IMR-90 (cell line): ENCODE results near the gene RASGEF1C. TPM values are rescaled to one million over a fixed set of nuclear protein-coding genes. Genes with fewer than 3 reads are reported as not detected.

ENCODE experiments used
- ATAC-seq: fragments of 200-7000 bp; cut with Tn5 transposase; 2 replicates; pipeline ENCODE4 v1.9.1; 2020; ENCODE audit warnings: low read depth, mild to moderate bottlenecking, moderate library complexity
- BruUV-seq: library from RNA; stranded (reverse); fragments of 400-500 nt; replicated peaks from 2 replicates; lab custom pipeline; 2021; lab: Mats Ljungman, UMichigan
- CTCF ChIA-PET: fragments of 300-600 bp; formaldehyde crosslinking; extraction: SDS; loops from one replicate; lab custom pipeline; 2021; ENCODE audit warnings: antibody characterized with exemption; lab: Yijun Ruan, JAX
- POLR2A ChIA-PET: fragments of 300-600 bp; sonication (Branson Sonifier 250); formaldehyde crosslinking; loops from one replicate; lab custom pipeline; 2022; ENCODE audit warnings: antibody characterized with exemption; ENCODE audit not compliant: unreplicated experiment; lab: Charles Lee
- DNase-seq: peaks from one replicate; pipeline ENCODE4 v3.0.0; 2013
- H2AFZ ChIP-seq: replicated peaks from 2 replicates; pipeline ENCODE3; 2013; ENCODE audit warnings: low read length, mild to moderate bottlenecking; ENCODE audit not compliant: poor library complexity
- H2AK5ac ChIP-seq: 2 replicates; pipeline ENCODE4 v1.6.1; 2013; ENCODE audit warnings: low read depth, low read length, inconsistent platforms
- H2AK9ac ChIP-seq: replicated peaks from 2 replicates; pipeline ENCODE3; 2013; ENCODE audit warnings: mild to moderate bottlenecking, low read depth, low read length, moderate library complexity; ENCODE audit not compliant: poor library complexity
- H2BK120ac ChIP-seq: 2 replicates; pipeline ENCODE4 v1.6.1; 2013; ENCODE audit warnings: low read depth, low read length, inconsistent platforms
- H2BK15ac ChIP-seq: 3 replicates; pipeline ENCODE4 v1.6.1; 2013; ENCODE audit warnings: low read depth, low read length, inconsistent platforms
- H2BK20ac ChIP-seq: 2 replicates; pipeline ENCODE4 v1.6.1; 2013; ENCODE audit warnings: low read depth, mild to moderate bottlenecking, inconsistent platforms, low read length, moderate library complexity
- H2BK5ac ChIP-seq: 2 replicates; pipeline ENCODE4 v1.6.1; 2013; ENCODE audit warnings: mild to moderate bottlenecking, low read depth, low read length, inconsistent platforms; ENCODE audit not compliant: poor library complexity, severe bottlenecking
- H3K14ac ChIP-seq: replicated peaks from 2 replicates; pipeline ENCODE4 v1.6.1; 2013; ENCODE audit warnings: low read depth, low read length, inconsistent platforms
- H3K18ac ChIP-seq: 2 replicates; pipeline ENCODE4 v1.6.1; 2013; ENCODE audit warnings: low read depth, low read length, control low read depth
- H3K23ac ChIP-seq: 2 replicates; pipeline ENCODE4 v1.6.1; 2013; ENCODE audit warnings: low read depth, low read length, inconsistent platforms
- H3K27ac ChIP-seq: 2 replicates; pipeline ENCODE4 v1.5.1; 2013; ENCODE audit warnings: mild to moderate bottlenecking, control low read depth, low read length; ENCODE audit not compliant: insufficient read depth
- H3K27me3 ChIP-seq: 2 replicates; pipeline ENCODE4 v1.6.1; 2013; ENCODE audit warnings: low read length; ENCODE audit not compliant: control insufficient read depth, insufficient read depth
- H3K36me3 ChIP-seq: 2 replicates; pipeline ENCODE4 v1.6.1; 2013; ENCODE audit warnings: low read length, mixed read lengths; ENCODE audit not compliant: control insufficient read depth, insufficient read depth
- H3K4ac ChIP-seq: 2 replicates; pipeline ENCODE4 v1.6.1; 2013; ENCODE audit warnings: low read depth, low read length, inconsistent platforms
- H3K4me1 ChIP-seq: 2 replicates; pipeline ENCODE4 v1.6.1; 2013; ENCODE audit warnings: low read length, mixed read lengths; ENCODE audit not compliant: control insufficient read depth, insufficient read depth
- H3K4me2 ChIP-seq: 2 replicates; pipeline ENCODE4 v1.6.1; 2013; ENCODE audit warnings: low read depth, mild to moderate bottlenecking, control low read depth, low read length, moderate library complexity
- H3K4me3 ChIP-seq: 2 replicates; pipeline ENCODE4 v1.5.1; 2013; ENCODE audit warnings: low read depth, mild to moderate bottlenecking, control low read depth, low read length, moderate library complexity; ENCODE audit not compliant: insufficient read depth
- H3K56ac ChIP-seq: 2 replicates; pipeline ENCODE4 v1.6.1; 2013; ENCODE audit warnings: low read length, inconsistent platforms; ENCODE audit not compliant: insufficient read depth; ENCODE audit errors: extremely low read depth
- H3K79me1 ChIP-seq, 2 experiments: 2 replicates each; pipeline ENCODE4 v1.6.1; 2013; ENCODE audit warnings: low read length in 2 of 2, inconsistent platforms in 1 of 2, low read depth in 1 of 2
- H3K9ac ChIP-seq: 2 replicates; pipeline ENCODE4 v1.6.1; 2013; ENCODE audit warnings: low read depth, low read length, control low read depth
- H3K9me1 ChIP-seq: 2 replicates; pipeline ENCODE4 v1.6.1; 2013; ENCODE audit warnings: low read length, inconsistent platforms; ENCODE audit not compliant: insufficient read depth
- H3K9me3 ChIP-seq: 2 replicates; pipeline ENCODE4 v1.6.1; 2013; ENCODE audit warnings: low read length; ENCODE audit not compliant: control insufficient read depth, insufficient read depth
- H4K20me1 ChIP-seq: 2 replicates; pipeline ENCODE4 v1.6.1; 2013; ENCODE audit warnings: low read length, inconsistent platforms; ENCODE audit not compliant: insufficient read depth
- H4K5ac ChIP-seq: 2 replicates; pipeline ENCODE4 v1.6.1; 2013; ENCODE audit warnings: mild to moderate bottlenecking, low read depth, low read length, control low read depth
- H4K8ac ChIP-seq, 2 experiments: 2 replicates each; pipeline ENCODE4 v1.6.1; 2013; ENCODE audit warnings: low read depth in 2 of 2, low read length in 2 of 2, control low read depth in 1 of 2, inconsistent platforms in 1 of 2
- H4K91ac ChIP-seq: 2 replicates; pipeline ENCODE4 v1.6.1; 2013; ENCODE audit warnings: low read depth, low read length, inconsistent platforms; ENCODE audit not compliant: insufficient read depth
- MAZ ChIP-seq: IDR thresholded peaks from 2 replicates; pipeline ENCODE4 v1.6.1; 2012; ENCODE audit warnings: low read depth, mild to moderate bottlenecking, low read length, improper control_type of control experiment, moderate library complexity, borderline replicate concordance
- WGBS, 2 experiments: methylation state at CpG; one replicate each; pipeline versions ENCODE4 v1.1.5 to v1.1.7; 2013; ENCODE audit warnings: missing lambda C conversion rate in 2 of 2; ENCODE audit not compliant: insufficient read length in 1 of 2; ENCODE audit errors: extremely low coverage in 2 of 2; 5-methylcytosine and 5-hydroxymethylcytosine counted together
- dilution Hi-C: fragments of 300-500 bp; cut with HindIII; formaldehyde crosslinking; loops from one replicate; pipeline ENCODE4 v1.14.3; 2018; ENCODE audit warnings: low sequenced_read_pairs; ENCODE audit not compliant: unreplicated experiment
- in situ Hi-C: fragments of 300-500 bp; cut with MboI; formaldehyde crosslinking; loops from 3 replicates; pipeline ENCODE4 v1.14.3; 2019; ENCODE audit warnings: low sequenced_read_pairs, inconsistent platforms, mixed read lengths
- intact Hi-C: fragments of 100-400 bp; cut with micrococcal nuclease; formaldehyde crosslinking; loops from 2 replicates; pipeline ENCODE4 v1.10.0; 2022
- polyA plus RNA-seq, 3 experiments: library from polyadenylated mRNA; depleted of rRNA; stranded (reverse); fragments of >200 nt; gene quantifications; 2 replicates each; pipeline ENCODE4 v1.2.3, GENCODE V29; 2012; ENCODE audit warnings: low replicate concordance in 1 of 3
- total RNA-seq: library from RNA; depleted of rRNA; stranded (reverse); fragments of >200 nt; gene quantifications from 2 replicates; pipeline ENCODE4 v1.2.3, GENCODE V29; 2012

RASGEF1C gene
- total and polyA plus RNA-seq, 2 of the 4 experiments (the other 2 are of a cell fraction): not detected

DNA sequence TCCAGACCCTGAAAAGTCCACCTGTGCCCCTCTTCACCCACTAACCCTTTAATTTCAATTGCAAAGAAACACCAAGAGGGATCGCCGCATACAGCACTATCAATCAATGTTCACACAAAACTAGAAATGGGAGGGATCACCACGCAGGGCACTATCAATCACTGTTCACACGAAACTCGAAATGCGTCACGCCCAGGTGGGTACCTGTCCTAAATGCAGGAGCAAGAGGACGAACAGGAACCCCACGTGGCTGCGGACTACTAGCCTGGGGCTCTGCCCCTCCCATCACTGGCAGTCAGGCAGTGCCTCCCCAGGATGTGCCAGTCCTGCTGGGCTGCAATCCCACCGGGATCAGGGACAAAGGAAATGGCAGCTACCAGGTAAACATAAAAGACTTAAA lies 28.2 kb downstream of the RASGEF1C start:
- intact Hi-C loops: no loop called here
- Histone ChIP-seq H3K18ac (no peak overlapping the region), H3K14ac (no peak overlapping the region), H3K9ac (no peak overlapping the region), H4K8ac (no peak overlapping the region), H4K20me1 (no peaks in the 10 kb centered on the region), H4K5ac (no peak overlapping the region), H3K4me2 (no peak overlapping the region), H4K91ac (no peak overlapping the region), H3K27ac (no peak overlapping the region), H2BK120ac (no peak overlapping the region), H3K4me1 (peaks cover 7% of the 10 kb centered on the region; the same call in 1 of the 2 replicates), H3K4me3 (no peak overlapping the region), H3K79me1 (no peaks in the 10 kb centered on the region), H3K56ac (no peak overlapping the region), H3K9me1 (no peaks in the 10 kb centered on the region), H2BK5ac (no peak overlapping the region), H3K4ac (no peak overlapping the region), H2BK20ac (no peak overlapping the region), H2AFZ (no peak overlapping the region), H2BK15ac (no peak overlapping the region), H3K27me3 (peaks cover 12% of the 10 kb centered on the region; the same call in 1 of the 2 replicates), H2AK5ac (no peak overlapping the region), H3K36me3 (no peaks in the 10 kb centered on the region), H2AK9ac (peak overlapping the region; percentile 65), H3K9me3 (0 out of 2 replicates have a peak, but pooled peaks cover 2% of the 10 kb centered on the region), H3K23ac (no peak overlapping the region)
- dilution Hi-C loops: no loop called here
- 100% methylated on average over 2 of the region's 11 CpGs; no CpG with 5 or more reads in 1 of the 2 experiments for WGBS, 2 experiments
- ChIA-PET CTCF (no interaction called here), POLR2A (no interaction called here)
- ATAC-seq (no peak), DNase-seq (no peak)
- TF ChIP-seq MAZ: no peak
- no TSS peak for BruUV-seq
- in situ Hi-C loops: no loop called here
